Mononuclear cell (primary cell): ENCODE measurements around the gene PPIL1. TPM values are rescaled to one million over a fixed set of nuclear protein-coding genes. Genes with fewer than 3 reads are reported as not detected.

Source experiments
- H3K27me3 ChIP-seq: 2 replicates; pipeline ENCODE4 v1.6.0; 2011; ENCODE audit warnings: low read length, control low read depth; ENCODE audit not compliant: insufficient read depth
- H3K4me1 ChIP-seq: 2 replicates; pipeline ENCODE4 v1.5.1; 2011; ENCODE audit warnings: mild to moderate bottlenecking, low read length, control low read depth; ENCODE audit not compliant: insufficient read depth
- H3K4me3 ChIP-seq: 2 replicates; pipeline ENCODE4 v1.5.1; 2011; ENCODE audit warnings: mild to moderate bottlenecking, low read length, moderate library complexity
- H3K9me3 ChIP-seq: 2 replicates; pipeline ENCODE4 v1.5.1; 2011; ENCODE audit warnings: low read depth, mild to moderate bottlenecking, control low read depth, low read length
- total RNA-seq: library from RNA; depleted of rRNA; stranded (reverse); fragments of >200 nt; gene quantifications from one replicate; pipeline ENCODE4 v1.2.3, GENCODE V29; 2012

The PPIL1 gene
- total RNA-seq, 1 donor, result 5.0 TPM

GRCh38 chr6:36851149-36851614, 23.4 kb downstream of the PPIL1 start:
- Histone ChIP-seq H3K4me3 (no peak overlapping the region), H3K4me1 (peaks cover 44% of the 10 kb centered on the region), H3K27me3 (no peaks in the 10 kb centered on the region), H3K9me3 (no peaks in the 10 kb centered on the region)

- H3K4me3 ChIP-seq, result no peak overlapping the region
- peaks cover 44% of the 10 kb centered on the region for H3K4me1 ChIP-seq
- H3K9me3 ChIP-seq, result no peaks in the 10 kb centered on the region
- H3K27me3 ChIP-seq, result no peaks in the 10 kb centered on the region
Measured at GRCh38 chr6:36850021-36850420, 24.6 kb downstream of the PPIL1 start.

GRCh38 chr6:36848658-36849441, 25.8 kb downstream of the PPIL1 start:
- Histone ChIP-seq H3K4me3 (no peak overlapping the region), H3K4me1 (peaks cover 44% of the 10 kb centered on the region), H3K9me3 (no peaks in the 10 kb centered on the region), H3K27me3 (no peaks in the 10 kb centered on the region)

GRCh38 chr6:36847991-36848390, 26.6 kb downstream of the PPIL1 start:
- Histone ChIP-seq H3K27me3 (no peaks in the 10 kb centered on the region), H3K9me3 (no peaks in the 10 kb centered on the region), H3K4me3 (no peak overlapping the region), H3K4me1 (peaks cover 37% of the 10 kb centered on the region)

- Histone ChIP-seq H3K27me3 (no peaks in the 10 kb centered on the region), H3K9me3 (no peaks in the 10 kb centered on the region), H3K4me3 (no peak overlapping the region), H3K4me1 (peaks cover 29% of the 10 kb centered on the region)
Measured at GRCh38 chr6:36847152-36847551, 27.5 kb downstream of the PPIL1 start.

- peaks cover 8% of the 10 kb centered on the region for H3K27me3 ChIP-seq
- no peaks in the 10 kb centered on the region for H3K9me3 ChIP-seq
- no peak overlapping the region for H3K4me3 ChIP-seq
- peaks cover 22% of the 10 kb centered on the region for H3K4me1 ChIP-seq
Measured at GRCh38 chr6:36845233-36845632, 29.4 kb downstream of the PPIL1 start.

GRCh38 chr6:36844232-36845170, 30.1 kb downstream of the PPIL1 start:
- Histone ChIP-seq H3K9me3 (no peaks in the 10 kb centered on the region), H3K27me3 (peaks cover 11% of the 10 kb centered on the region), H3K4me1 (peaks cover 19% of the 10 kb centered on the region), H3K4me3 (no peak overlapping the region)

GRCh38 chr6:36843170-36843569, 31.4 kb downstream of the PPIL1 start:
- H3K4me1 ChIP-seq, result peaks cover 15% of the 10 kb centered on the region
- no peaks in the 10 kb centered on the region for H3K9me3 ChIP-seq
- H3K4me3 ChIP-seq, result no peak overlapping the region
- H3K27me3 ChIP-seq, result peaks cover 23% of the 10 kb centered on the region

GRCh38 chr6:36841756-36842155, 32.8 kb downstream of the PPIL1 start:
- peaks cover 27% of the 10 kb centered on the region for H3K27me3 ChIP-seq
- no peaks in the 10 kb centered on the region for H3K9me3 ChIP-seq
- peaks cover 15% of the 10 kb centered on the region for H3K4me1 ChIP-seq
- no peak overlapping the region for H3K4me3 ChIP-seq

- Histone ChIP-seq H3K4me3 (no peak overlapping the region), H3K4me1 (peaks cover 15% of the 10 kb centered on the region), H3K9me3 (no peaks in the 10 kb centered on the region), H3K27me3 (peaks cover 27% of the 10 kb centered on the region)
Measured at GRCh38 chr6:36840432-36841403, 33.9 kb downstream of the PPIL1 start.

GRCh38 chr6:36839749-36840431, 34.7 kb downstream of the PPIL1 start:
- Histone ChIP-seq H3K4me1 (peaks cover 15% of the 10 kb centered on the region), H3K27me3 (peaks cover 27% of the 10 kb centered on the region), H3K4me3 (peak overlapping the region; percentile 10), H3K9me3 (no peaks in the 10 kb centered on the region)

- Histone ChIP-seq H3K9me3 (no peaks in the 10 kb centered on the region), H3K4me1 (peaks cover 15% of the 10 kb centered on the region), H3K27me3 (peaks cover 27% of the 10 kb centered on the region), H3K4me3 (peak within 1 kb of the TSS; percentile 10)
Measured at GRCh38 chr6:36838896-36839748, 35.5 kb downstream of the PPIL1 start, which contains the start of gene CPNE5. CPNE5 (minus strand) TSS chr6:36839444; CDS start chr6:36839377, 67 bp downstream.

- Histone ChIP-seq H3K4me1 (peaks cover 15% of the 10 kb centered on the region), H3K9me3 (no peaks in the 10 kb centered on the region), H3K4me3 (no peak overlapping the region), H3K27me3 (peaks cover 27% of the 10 kb centered on the region)
Measured at GRCh38 chr6:36837686-36838085, 36.9 kb downstream of the PPIL1 start.
